ENCODE data around the gene RPL29.
A peak's percentile ranks its signal among the peaks of the same experiment; 100 is the strongest.

The RPL29 gene

DNA sequence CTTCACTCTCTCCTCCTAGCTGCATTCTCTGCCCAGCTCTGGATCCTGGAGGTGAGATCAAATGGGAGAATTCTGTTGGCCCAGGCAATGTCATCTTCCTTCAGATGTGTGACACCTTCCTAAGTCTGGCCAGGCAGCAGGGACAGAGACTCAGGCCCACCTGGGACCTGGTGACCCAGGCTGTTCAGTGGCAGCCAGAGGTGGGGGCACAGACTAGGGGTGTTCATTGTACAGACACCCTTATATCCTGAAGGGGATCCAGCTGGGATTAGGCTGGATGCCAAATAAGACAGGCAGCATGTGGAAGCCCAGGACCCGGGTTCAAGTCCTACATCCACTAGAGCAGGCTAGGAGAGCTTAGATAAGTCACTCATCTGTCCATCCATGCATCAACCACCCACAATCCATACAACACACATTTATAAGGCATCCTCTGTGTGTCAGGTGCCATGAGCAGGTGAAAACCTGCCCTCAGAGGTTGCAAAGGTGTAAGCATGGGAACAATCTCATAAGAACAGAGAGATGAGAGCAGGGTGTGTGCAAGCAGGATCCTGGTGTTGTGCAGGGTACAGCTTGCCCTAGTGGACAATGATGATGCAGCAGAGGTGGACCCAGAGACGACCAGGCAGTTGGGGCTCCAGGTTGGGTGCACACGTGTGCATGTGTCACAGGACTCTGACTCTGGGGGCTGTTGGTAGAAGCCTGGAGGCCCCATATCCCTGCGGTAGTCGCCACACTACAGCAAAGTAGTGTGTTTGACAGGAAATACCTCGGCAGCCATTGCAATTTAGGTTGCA lies 18.3 kb upstream of the RPL29 start:
- H3K4me3 ChIP-seq (ENCODE audit: low read depth, low read length), result no peak overlapping the region
- TF ChIP-seq CTCF (IDR thresholded peaks at IDR 0.05; ENCODE audit: borderline replicate concordance, insufficient read depth, low read depth, low read length), result 0 out of 2 replicates have a peak, but pooled peaks have one; percentile 23

GRCh38 chr3:52012699-52013098 lies 17.0 kb upstream of the RPL29 start:
- no peak for TF ChIP-seq CTCF (IDR thresholded peaks at IDR 0.05; ENCODE audit: borderline replicate concordance, insufficient read depth, low read depth, low read length)
- H3K4me3 ChIP-seq (ENCODE audit: low read depth, low read length), result no peak overlapping the region

- TF ChIP-seq CTCF (IDR thresholded peaks at IDR 0.05; ENCODE audit: borderline replicate concordance, insufficient read depth, low read depth, low read length), result no peak
- no peak overlapping the region for H3K4me3 ChIP-seq (ENCODE audit: low read depth, low read length)
These were observed 14.7 kb upstream of the RPL29 start for GRCh38 chr3:52010431-52010830.

- H3K4me3 ChIP-seq (ENCODE audit: low read depth, low read length), result no peak overlapping the region
- no peak for TF ChIP-seq CTCF (IDR thresholded peaks at IDR 0.05; ENCODE audit: borderline replicate concordance, insufficient read depth, low read depth, low read length)
These were observed 11.6 kb upstream of the RPL29 start for GRCh38 chr3:52007291-52007690.

- no peak overlapping the region for H3K4me3 ChIP-seq (ENCODE audit: low read depth, low read length)
- no peak for TF ChIP-seq CTCF (IDR thresholded peaks at IDR 0.05; ENCODE audit: borderline replicate concordance, insufficient read depth, low read depth, low read length)
These were observed 11.1 kb upstream of the RPL29 start for GRCh38 chr3:52006820-52007133.

DNA sequence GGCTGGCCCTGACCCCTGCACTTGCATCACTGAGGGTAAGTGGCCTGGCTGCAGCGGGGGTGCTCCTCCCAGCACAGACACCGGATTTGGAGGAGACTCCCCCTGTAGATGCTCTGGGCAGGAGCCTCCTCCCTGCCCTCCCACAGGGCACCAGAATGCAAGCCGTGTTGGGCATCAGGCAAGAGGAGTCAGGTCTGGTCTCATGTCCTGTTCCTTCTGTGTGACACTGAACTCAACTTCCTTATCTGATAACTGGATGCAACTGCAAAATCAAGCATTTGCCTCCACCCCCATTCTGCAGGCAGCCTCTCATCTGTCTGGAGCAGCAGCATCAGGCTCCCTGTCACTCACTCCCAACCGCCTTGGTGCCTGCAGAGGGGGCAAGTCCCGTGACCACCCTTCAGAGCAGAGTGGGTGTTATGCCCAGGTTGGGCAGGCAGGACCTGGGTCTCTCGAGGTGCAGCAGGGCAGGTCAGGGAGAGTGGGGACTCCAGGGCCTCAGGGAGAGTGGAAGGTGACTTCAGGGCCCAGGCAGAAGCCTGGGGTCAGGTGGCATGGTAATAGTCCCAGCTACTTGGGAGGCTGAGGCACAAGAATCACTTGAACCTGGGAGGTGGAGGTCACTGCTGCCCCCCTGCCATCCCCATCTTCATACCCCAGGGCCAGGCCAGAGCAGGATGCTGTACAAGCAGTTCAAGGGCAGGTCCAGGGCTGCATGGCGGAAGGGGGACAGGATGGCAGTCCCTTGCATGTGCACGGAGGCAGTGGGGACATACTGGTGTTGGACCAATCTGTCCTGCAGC lies 10.5 kb upstream of the RPL29 start:
- no peak overlapping the region for H3K4me3 ChIP-seq (ENCODE audit: low read depth, low read length)
- no peak for TF ChIP-seq CTCF (IDR thresholded peaks at IDR 0.05; ENCODE audit: borderline replicate concordance, insufficient read depth, low read depth, low read length)

DNA sequence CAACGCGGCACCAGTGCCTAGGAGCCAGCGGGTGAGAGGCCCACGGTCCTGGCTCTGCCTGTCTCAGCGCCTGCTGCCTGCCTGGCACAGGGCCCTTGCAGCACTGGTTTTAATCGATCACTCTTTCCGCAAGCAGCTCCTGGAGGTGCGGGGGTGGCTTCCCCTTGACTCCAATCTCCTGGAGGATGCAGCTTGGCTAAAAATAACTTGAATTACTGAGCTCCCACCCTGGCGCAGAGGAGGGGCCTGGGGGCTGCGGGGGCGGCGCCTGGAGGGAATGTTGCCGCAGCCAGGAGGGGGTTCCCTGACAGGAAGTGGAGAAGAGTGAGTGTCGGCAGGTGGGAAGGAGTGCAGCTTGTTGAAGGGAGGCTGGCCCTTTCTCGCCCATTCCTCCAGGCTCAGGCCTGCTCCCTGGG lies 9.9 kb upstream of the RPL29 start:
- no peak for TF ChIP-seq CTCF (IDR thresholded peaks at IDR 0.05; ENCODE audit: borderline replicate concordance, insufficient read depth, low read depth, low read length)
- no peak overlapping the region for H3K4me3 ChIP-seq (ENCODE audit: low read depth, low read length)

Measured in GM12875 (cell line).